Occipital lobe (tissue), 2 donors: ENCODE data around the gene CYSTM1. TPM values are rescaled to one million over a fixed set of nuclear protein-coding genes. Genes with fewer than 3 reads are reported as not detected.
"Not testable (repeated sequence)": the region's sequence is repeated elsewhere in the genome, so short reads cannot be mapped to it uniquely, and the experiment has no call there.

Experiments used
- DNase-seq: peaks from one replicate; lab custom pipeline; 2025; lab: John Stamatoyannopoulos, UW
- total RNA-seq: library from RNA; depleted of rRNA; stranded (reverse); fragments of >200 nt; gene quantifications from one replicate; pipeline ENCODE4 v1.2.3, GENCODE V29; 2014

Gene CYSTM1
- total RNA-seq, 1 donor from 2014 or later, result 3.9 TPM

- no peak for DNase-seq
Observed at GRCh38 chr5:140148508-140148907, 26.5 kb upstream of the CYSTM1 start.

DNA sequence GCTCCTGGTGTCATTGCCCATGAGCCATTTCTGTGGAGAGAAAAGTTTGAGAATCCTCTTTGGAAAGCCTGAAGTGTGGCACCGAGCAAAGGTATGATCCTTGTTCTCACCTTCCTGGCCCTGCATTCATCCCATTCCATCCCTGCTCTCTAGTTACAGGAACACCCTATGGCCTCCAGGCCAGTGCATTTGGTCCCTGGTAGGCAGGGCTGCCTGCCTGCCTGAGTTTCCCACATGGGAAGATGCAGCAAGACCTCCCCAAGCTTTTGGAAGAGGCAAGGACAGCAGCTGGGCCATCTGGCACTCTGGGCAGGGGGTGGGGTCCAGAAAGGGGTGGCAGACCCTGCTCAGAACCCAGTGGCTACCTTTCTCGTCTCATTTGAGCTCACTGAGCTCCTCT is 24.8 kb upstream of the CYSTM1 start:
- no peak for DNase-seq

- DNase-seq, result no peak
Observed at GRCh38 chr5:140151144-140152021, 23.6 kb upstream of the CYSTM1 start.

DNA sequence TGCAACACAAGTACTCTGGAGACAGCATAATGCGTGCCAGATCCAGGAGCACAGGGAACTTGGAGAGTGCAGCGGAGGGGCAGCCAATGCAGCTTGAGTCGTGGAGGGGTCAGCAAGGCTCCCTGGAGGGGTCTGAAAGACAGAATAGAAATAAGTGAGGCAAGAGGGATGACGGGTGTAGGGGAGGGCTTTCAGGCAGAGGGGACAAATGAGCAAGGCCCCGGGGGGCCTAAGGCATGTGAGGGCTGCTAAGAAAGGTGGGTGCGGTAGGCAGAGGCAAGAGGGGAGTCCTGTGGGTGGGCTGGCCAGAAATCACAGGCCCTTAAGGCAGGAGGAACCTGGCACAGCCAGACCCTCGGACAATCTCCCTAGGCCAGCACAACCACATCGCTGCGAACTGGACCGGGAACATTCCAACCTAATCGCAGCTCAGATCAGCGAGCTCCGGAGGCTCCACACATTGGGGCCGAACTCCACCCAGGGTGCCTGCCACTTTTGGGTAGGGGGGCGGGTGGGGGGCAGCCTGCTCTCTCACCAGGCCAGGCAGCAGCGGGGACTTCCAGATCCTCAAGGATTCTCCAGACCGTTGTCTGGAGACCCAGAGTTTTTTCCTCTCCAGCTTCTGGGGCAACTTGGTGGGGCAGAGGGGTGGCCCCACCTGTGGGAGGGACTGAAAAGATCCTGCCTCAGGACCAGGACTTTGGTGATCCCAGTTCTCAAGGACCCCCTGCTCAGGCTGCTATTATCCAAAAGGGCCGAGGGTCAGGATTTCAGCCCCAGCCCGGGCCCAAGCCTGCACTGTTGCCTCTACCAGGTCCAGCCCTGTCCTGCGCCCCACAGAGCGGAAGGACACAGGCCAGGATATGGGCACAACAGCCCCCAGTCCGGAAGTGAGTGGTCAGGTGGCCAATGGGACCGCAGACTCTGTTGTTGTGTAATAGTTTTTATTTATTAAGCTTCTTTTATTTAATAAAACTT is 22.7 kb upstream of the CYSTM1 start:
- no peak for DNase-seq

- no peak for DNase-seq
Observed at GRCh38 chr5:140153255-140153654, 21.7 kb upstream of the CYSTM1 start.

DNA sequence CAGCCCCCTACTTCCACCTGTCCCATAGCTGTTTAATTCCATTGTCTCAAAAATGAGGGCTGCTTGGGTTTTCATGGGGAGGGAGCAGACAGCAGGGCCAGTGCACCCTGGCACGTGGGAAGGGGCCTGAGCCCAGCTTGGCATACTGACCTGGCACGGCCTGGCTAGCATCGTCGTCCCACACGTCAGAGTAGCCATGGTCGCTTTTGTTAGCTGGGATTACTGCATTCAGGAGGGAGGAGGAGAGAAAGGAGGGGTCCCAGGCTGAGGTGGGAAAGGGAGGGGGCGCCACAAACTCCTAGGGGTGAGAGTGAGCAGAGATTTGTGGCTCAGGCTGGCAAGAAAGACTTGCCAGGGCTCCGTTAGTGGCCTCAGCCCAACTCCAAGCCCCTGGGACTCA is 21.1 kb upstream of the CYSTM1 start:
- DNase-seq, result no peak

GRCh38 chr5:140154710-140155381 is 20.1 kb upstream of the CYSTM1 start:
- DNase-seq, result not testable (repeated sequence)

DNA sequence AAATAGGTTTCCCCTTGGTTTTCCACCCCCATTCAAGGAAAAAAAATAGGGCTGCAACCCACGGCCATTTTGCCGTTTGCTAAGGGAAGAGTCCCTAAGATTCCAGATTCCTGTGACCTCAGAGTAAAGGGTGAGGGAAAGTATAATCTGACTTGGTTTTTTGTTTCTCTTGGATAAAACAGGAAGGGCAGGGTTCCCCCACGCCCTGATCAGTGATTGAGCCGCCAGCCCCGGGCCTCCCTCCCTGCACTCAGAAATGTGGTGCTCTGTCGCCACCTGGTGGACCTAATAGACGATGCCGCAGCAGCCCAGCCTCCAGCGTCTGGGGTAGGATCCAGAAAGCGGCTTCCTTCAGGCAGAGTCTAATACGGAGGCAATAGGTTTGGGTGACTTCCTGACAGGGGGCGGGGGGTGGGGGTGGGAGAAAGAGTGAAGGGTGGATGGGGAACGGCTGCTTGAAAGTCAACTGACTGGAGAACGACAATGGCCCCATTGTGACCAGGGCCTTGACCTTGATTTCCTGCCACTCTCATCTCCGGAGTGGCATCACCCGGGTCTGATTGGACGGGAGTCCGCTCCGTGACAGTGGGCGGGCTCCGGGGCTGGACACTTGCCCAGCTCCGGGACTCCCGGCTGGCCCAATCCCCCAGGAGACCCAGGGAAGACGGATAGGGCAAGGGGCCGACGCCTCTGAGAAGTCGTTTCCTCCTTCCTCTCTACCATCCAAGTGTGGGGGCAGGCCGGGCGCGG is 17.8 kb upstream of the CYSTM1 start:
- peak; percentile 92 for DNase-seq

- no peak for DNase-seq
Observed at GRCh38 chr5:140159014-140159927, 15.7 kb upstream of the CYSTM1 start.

DNA sequence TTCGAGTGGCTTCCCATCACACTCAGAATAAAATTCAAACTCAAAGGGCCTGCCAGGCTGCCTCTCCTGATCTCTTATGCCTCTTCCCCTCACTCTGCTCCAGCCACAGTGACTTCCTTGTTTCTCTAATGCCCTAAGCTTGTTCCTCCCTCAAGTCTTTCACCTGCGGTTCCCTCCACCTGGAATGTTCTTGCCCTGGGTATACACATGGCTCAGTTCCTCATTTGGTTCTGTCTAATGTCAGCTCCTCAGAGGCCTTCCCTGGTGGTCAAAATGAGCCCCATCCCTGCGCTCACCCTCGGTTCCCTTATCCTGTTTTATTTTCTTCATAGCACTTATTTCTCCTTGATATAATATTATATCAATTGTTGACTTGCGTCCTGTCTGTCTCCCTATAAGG is 12.7 kb upstream of the CYSTM1 start:
- DNase-seq, result no peak

DNA sequence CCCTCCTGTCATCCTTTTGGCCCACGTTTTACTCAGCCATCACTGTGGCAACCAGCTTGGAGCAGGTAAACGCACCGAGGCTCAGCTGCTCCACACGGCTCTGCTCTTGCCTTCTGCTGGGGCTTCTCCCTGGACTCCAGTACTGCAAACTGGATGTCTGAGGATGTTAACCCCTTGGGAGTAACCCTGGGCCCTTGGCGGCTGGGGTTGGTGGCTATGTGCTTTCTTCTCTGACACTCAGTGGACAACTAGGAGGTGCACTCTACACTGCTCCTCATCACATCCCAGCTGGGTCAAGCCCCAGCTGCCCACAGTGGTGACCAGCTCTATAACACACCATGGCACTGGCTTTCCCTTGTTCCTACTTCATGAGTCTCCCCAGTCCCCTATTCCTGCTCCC is 12.2 kb upstream of the CYSTM1 start:
- no peak for DNase-seq

DNA sequence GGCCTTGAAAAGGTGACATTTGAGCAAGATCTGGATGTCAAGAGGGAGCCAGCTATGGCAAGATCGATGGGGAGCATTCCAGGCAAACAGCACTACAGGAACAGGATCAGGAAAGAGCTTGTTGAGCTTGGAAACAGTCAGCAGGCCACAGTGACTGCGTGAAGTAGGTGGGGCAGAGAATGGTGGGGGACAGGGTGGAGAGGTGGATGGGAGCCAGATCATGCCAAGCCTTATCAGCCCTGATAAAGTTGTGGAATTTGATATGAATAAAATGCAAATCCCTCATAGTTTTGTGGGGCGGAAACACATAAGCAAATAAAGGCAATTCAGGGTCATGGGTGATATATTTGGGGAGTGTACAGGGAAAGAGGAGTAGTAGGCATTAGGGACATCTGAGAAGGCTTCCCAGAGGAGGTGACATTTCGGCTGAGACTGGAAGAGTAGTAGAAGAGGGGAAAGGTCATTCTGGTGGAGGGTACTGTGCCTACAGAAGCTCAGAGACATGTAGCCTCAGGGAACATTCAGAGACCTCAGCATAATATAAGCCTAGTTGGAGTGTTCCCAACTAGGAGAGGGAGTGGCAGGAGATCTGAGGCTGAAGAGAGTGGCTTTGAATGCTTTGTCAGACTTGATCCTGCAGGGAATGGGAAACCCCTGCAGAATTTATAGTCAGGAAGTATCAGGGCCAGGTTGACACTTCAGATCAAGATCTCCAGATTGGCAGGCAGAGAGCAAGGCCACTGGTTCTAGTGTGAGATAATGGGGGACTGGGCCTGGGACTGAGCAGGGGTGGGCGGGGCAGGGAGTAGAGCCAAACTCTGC is 9.7 kb upstream of the CYSTM1 start:
- no peak for DNase-seq

- DNase-seq, result no peak
Observed at GRCh38 chr5:140165923-140166270, 9.1 kb upstream of the CYSTM1 start.

- no peak for DNase-seq
Observed at GRCh38 chr5:140166911-140167310, 8.1 kb upstream of the CYSTM1 start.

GRCh38 chr5:140168371-140168770 is 6.6 kb upstream of the CYSTM1 start:
- no peak for DNase-seq

GRCh38 chr5:140169410-140169809 is 5.6 kb upstream of the CYSTM1 start:
- DNase-seq, result no peak

- DNase-seq, result no peak
Observed at GRCh38 chr5:140172483-140172882, 2.5 kb upstream of the CYSTM1 start.

GRCh38 chr5:140174014-140174413 is 974 bp upstream of the CYSTM1 start:
- DNase-seq, result no peak

DNA sequence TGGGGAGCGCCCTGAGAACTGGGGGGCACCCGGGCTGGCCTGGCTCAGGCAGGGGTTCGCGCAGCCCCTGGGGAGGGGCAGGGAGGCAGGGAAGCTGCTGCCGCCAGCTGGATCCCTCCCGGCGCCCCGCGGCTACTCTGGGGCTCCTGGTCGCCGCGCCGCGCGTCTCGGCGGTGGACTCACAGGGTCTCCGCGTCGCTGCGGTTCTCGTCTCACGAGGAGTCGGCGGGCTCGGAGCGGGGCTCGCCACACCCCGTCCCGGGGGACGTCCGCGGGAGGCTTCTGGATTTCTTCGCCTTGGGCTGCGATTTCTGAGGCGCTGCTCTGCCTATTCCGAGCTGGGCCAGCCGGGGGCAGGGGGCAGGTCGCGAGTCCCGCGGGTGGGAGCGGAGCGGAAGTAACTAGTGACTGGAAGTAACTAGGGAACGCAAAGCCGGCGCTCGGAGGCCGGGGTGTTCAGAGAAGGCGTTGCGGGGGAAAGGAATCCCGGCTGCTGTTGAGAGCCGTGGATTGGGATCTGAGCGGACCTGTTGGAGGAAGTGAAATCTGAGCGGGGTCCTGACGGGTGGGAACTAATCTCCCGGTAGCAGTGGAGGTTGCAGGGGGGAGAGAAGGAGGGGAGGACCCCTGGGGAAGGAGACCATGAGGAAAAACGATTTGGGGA is 511 bp downstream of the CYSTM1 start:
- no peak for DNase-seq
